Measurements from ENCODE around the gene SGIP1.

GRCh38 chr1:66519992-66520391 lies 14.0 kb upstream of the SGIP1 start:
- TF ChIP-seq CTCF (IDR thresholded peaks at IDR 0.05; ENCODE audit: poor library complexity) (no peak), EZH2 (IDR thresholded peaks at IDR 0.05; ENCODE audit: borderline replicate concordance) (no peak), EZH2phosphoT487 (IDR thresholded peaks at IDR 0.05; ENCODE audit: low read depth, severe bottlenecking, unreplicated experiment) (no peak)

Measured in hepatocyte (in vitro differentiated cells).